Endothelial cell of umbilical vein (primary cell): Measurements from ENCODE around the gene GNAQ. TPM values are rescaled to one million over a fixed set of nuclear protein-coding genes. Genes with fewer than 3 reads are reported as not detected.

Source experiments
- BruUV-seq: library from RNA; stranded (reverse); fragments of 400-500 nt; replicated peaks from 2 replicates; lab custom pipeline; 2021; lab: Mats Ljungman, UMichigan
- CTCF ChIA-PET: fragments of 300-600, 350-600 bp; sonication (Branson Sonifier 250); formaldehyde crosslinking; loops from one replicate; lab custom pipeline; 2021; ENCODE audit warnings: antibody characterized with exemption, inconsistent platforms; lab: Charles Lee
- POLR2A ChIA-PET: fragments of 300-600, 350-600 bp; sonication (Branson Sonifier 250); formaldehyde crosslinking; loops from one replicate; lab custom pipeline; 2021; ENCODE audit warnings: antibody characterized with exemption, inconsistent platforms; lab: Charles Lee
- DNase-seq: peaks from one replicate; pipeline ENCODE4 v3.0.0-alpha.2; 2011; ENCODE audit warnings: low read depth, low spot score
- FAIRE-seq: peaks from 2 replicates; lab custom pipeline; 2011; peaks lifted over from hg19 to GRCh38; lab: Jason Lieb, UNC
- H2AFZ ChIP-seq: 2 replicates; pipeline ENCODE4 v1.6.0; 2012; ENCODE audit warnings: low read depth, low read length, control low read depth, inconsistent platforms
- H3K27ac ChIP-seq: 2 replicates; pipeline ENCODE4 v1.5.1; 2011; ENCODE audit warnings: low read depth, mild to moderate bottlenecking, control low read depth, low read length, moderate library complexity; ENCODE audit not compliant: insufficient read depth
- H3K27me3 ChIP-seq, 2 experiments: 2 replicates each; pipeline versions ENCODE4 v1.6.0 to v1.6.1; 2011; ENCODE audit warnings: low read length in 2 of 2, mixed read lengths in 1 of 2; ENCODE audit not compliant: control insufficient read depth in 2 of 2, insufficient read depth in 2 of 2
- H3K36me3 ChIP-seq, 2 experiments: 2 replicates in 1 of 2; 3 replicates in 1 of 2; pipeline ENCODE4 v1.5.1; 2011; ENCODE audit warnings: low read length in 2 of 2, mild to moderate bottlenecking in 1 of 2, moderate library complexity in 1 of 2; ENCODE audit not compliant: control insufficient read depth in 2 of 2, insufficient read depth in 2 of 2; ENCODE audit errors: extremely low read depth in 1 of 2
- H3K4me1 ChIP-seq: 3 replicates; pipeline ENCODE4 v1.5.1; 2011; ENCODE audit warnings: mild to moderate bottlenecking, low read length; ENCODE audit not compliant: control insufficient read depth, insufficient read depth; ENCODE audit errors: extremely low read depth
- H3K4me2 ChIP-seq: 2 replicates; pipeline ENCODE4 v1.6.1; 2011; ENCODE audit warnings: low read length, control low read depth, mixed read lengths; ENCODE audit not compliant: insufficient read depth
- H3K4me3 ChIP-seq, 3 experiments: fragments of 200-600 bp in 1 of 3; sonication (generic), shearing (Covaris generic) in 1 of 3; replicated peaks in 1 of 3; 2 replicates each; pipeline ENCODE4 v1.5.1; 2011 to 2016; ENCODE audit warnings: control low read depth in 3 of 3, low read length in 3 of 3, mild to moderate bottlenecking in 2 of 3, inconsistent platforms in 1 of 3, low read depth in 1 of 3, moderate library complexity in 1 of 3; ENCODE audit not compliant: insufficient read depth in 1 of 3
- H3K79me2 ChIP-seq: 2 replicates; pipeline ENCODE4 v1.6.0; 2012; ENCODE audit warnings: low read length, inconsistent platforms; ENCODE audit not compliant: control insufficient read depth, insufficient read depth
- H3K9ac ChIP-seq: replicated peaks from 2 replicates; pipeline ENCODE3; 2011; ENCODE audit warnings: low read length, control low read depth; ENCODE audit not compliant: insufficient read depth; ENCODE audit errors: extremely low read depth
- H3K9me1 ChIP-seq: replicated peaks from 3 replicates; pipeline ENCODE4 v1.6.0; 2011; ENCODE audit warnings: mild to moderate bottlenecking, low read length; ENCODE audit not compliant: control insufficient read depth, insufficient read depth; ENCODE audit errors: extremely low read depth
- H3K9me3 ChIP-seq: replicated peaks from 2 replicates; pipeline ENCODE4 v1.5.1; 2012; ENCODE audit warnings: low read length, inconsistent platforms; ENCODE audit not compliant: control insufficient read depth, insufficient read depth
- H4K20me1 ChIP-seq: replicated peaks from 2 replicates; pipeline ENCODE3; 2011; ENCODE audit warnings: mild to moderate bottlenecking, low read length; ENCODE audit not compliant: control insufficient read depth, insufficient read depth; ENCODE audit errors: extremely low read depth
- EZH2 ChIP-seq: IDR thresholded peaks from 2 replicates; pipeline ENCODE4 v1.6.1; 2012; ENCODE audit warnings: borderline replicate concordance, low read depth, mild to moderate bottlenecking, moderate library complexity, low read length, inconsistent platforms; ENCODE audit not compliant: severe bottlenecking
- FOS ChIP-seq: IDR thresholded peaks from 2 replicates; pipeline ENCODE4 v1.6.1; 2011; ENCODE audit warnings: mild to moderate bottlenecking, low read length, moderate library complexity, borderline replicate concordance; ENCODE audit not compliant: insufficient read depth
- GATA2 ChIP-seq: IDR thresholded peaks from 2 replicates; pipeline ENCODE4 v1.7.0; 2011; ENCODE audit warnings: low read depth, mild to moderate bottlenecking, moderate library complexity, mixed read lengths, low read length; ENCODE audit not compliant: insufficient read length, insufficient read depth
- JUN ChIP-seq: IDR thresholded peaks from 2 replicates; pipeline ENCODE4 v1.6.1; 2011; ENCODE audit warnings: borderline replicate concordance, low read depth; ENCODE audit not compliant: insufficient read length, insufficient read depth
- MYC ChIP-seq: IDR thresholded peaks from one replicate; pipeline ENCODE4 v1.6.1; 2011; ENCODE audit warnings: mild to moderate bottlenecking, low read depth, low read length
- POLR2A ChIP-seq: IDR thresholded peaks from 2 replicates; pipeline ENCODE4 v1.6.1; 2012; ENCODE audit warnings: low read depth, mild to moderate bottlenecking, control low read depth, low read length
- POLR2AphosphoS5 ChIP-seq: IDR thresholded peaks from 2 replicates; pipeline ENCODE4 v1.6.1; 2012; ENCODE audit warnings: low read depth, mild to moderate bottlenecking, control low read depth, low read length, moderate library complexity; ENCODE audit not compliant: insufficient read depth
- dilution Hi-C: fragments of 300-500 bp; cut with MboI; formaldehyde crosslinking; loops from one replicate; pipeline ENCODE4 v1.15.0; 2019; ENCODE audit warnings: low sequenced_read_pairs; ENCODE audit not compliant: extremely low pct_ligation_motif_present
- intact Hi-C: fragments of 100-400 bp; cut with micrococcal nuclease; formaldehyde crosslinking; loops from one replicate; pipeline ENCODE4 v1.10.0; 2022
- polyA plus RNA-seq, 4 experiments: library from polyadenylated mRNA; depleted of rRNA in 3 of 4; stranded (reverse) in 3 of 4; unstranded in 1 of 4; fragments of >200 nt; gene quantifications; 2 replicates each; pipeline versions ENCODE4 v1.2.1 to v1.2.3, GENCODE V29; 2011 to 2012; ENCODE audit warnings: missing spikeins in 1 of 4
- total RNA-seq: library from RNA; stranded (reverse); gene quantifications from 2 replicates; pipeline ENCODE4 v1.2.3, GENCODE V29; 2021
- TF ChIP-seq, protein P1 (sequence below): IDR thresholded peaks from 2 replicates; pipeline ENCODE4 v1.6.1; 2011; ENCODE audit not compliant: insufficient read depth, insufficient read length
- TF ChIP-seq, protein P2 (sequence below), 2 donors: IDR thresholded peaks; 1 replicate in 1 of 2; 2 replicates in 1 of 2; pipeline ENCODE4 v1.5.1; 2011; ENCODE audit warnings: low read length in 2 of 2, mild to moderate bottlenecking in 2 of 2, moderate library complexity in 2 of 2, control low read depth in 1 of 2, inconsistent platforms in 1 of 2, low read depth in 1 of 2; ENCODE audit not compliant: insufficient read depth in 1 of 2; ENCODE audit errors: extremely low read depth in 1 of 2

Gene GNAQ
- total and polyA plus RNA-seq, 2 donors (not counting 3 experiments of a cell fraction or from before 2014, with no cell fraction given) = 26.1 to 67.3 TPM

DNA sequence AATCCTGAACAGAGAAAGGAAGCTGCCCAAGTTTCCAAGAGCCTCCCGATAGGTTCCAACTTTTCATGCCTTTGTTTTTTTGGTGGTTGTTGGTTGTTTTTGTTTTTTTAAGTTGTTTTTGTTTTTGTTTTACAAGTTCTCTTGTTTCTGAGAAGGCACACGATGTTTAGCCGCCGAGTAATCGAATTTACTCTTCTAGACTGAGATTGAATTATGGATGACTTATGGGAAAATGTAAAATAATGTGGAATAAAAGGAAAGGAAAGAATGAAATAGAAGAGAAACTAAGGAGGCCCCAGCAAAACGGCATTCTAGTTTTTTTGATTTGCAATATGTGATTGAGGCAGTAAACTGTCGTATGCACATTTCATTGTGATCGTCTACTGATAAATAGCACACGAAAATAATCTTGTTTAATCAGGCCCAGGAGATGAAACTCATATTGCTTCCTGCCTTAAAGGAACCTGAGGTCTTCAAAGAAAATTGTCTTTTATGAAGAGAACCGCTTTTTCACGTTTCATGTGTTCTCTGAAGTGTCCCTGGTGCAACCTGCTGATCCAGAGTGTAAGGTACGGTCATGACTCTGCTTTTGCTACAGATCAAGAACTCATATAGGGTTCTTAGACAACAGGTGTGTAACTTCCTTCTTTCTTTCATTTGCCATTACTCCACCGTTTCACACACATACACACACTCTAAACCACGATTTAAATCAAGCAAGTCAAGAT is 1.3 kb upstream of the GNAQ start:
- peak; percentile 67 for FAIRE-seq
- ChIA-PET CTCF (interaction anchor here (0.7 to 14.2 kb wide), 10 partner anchors 11 to 281 kb away, joined by 3 to 431 read pairs (median 5); no protein-coding TSS in a partner anchor), POLR2A (interaction anchor here (0.5 kb wide), 1 partner anchor 12 kb away, joined by 3 read pairs; no protein-coding TSS in a partner anchor)
- Histone ChIP-seq H3K36me3 (no peaks in the 10 kb centered on the region), H3K79me2 (peaks cover 33% of the 10 kb centered on the region), H4K20me1 (peaks cover 2% of the 10 kb centered on the region), H2AFZ (peak overlapping the region; percentile 86), H3K9me1 (no peaks in the 10 kb centered on the region), H3K9me3 (no peaks in the 10 kb centered on the region), H3K4me3 (peak overlapping the region; percentile 58 to 95 (median 84)), H3K9ac (peak overlapping the region; percentile 95), H3K27me3 (no peaks in the 10 kb centered on the region), H3K4me1 (peaks cover 39% of the 10 kb centered on the region), H3K27ac (peak overlapping the region; percentile 94), H3K4me2 (peak overlapping the region; percentile 98)
- dilution Hi-C loops (no loop called here), intact Hi-C loops (loop anchor here (5.0 to 10.0 kb wide), 4 partner anchors 71 to 858 kb away; partner anchors contain the start of gene VPS13A)
- peak; percentile 40 for DNase-seq
- BruUV-seq = TSS peak; percentile 76
- TF ChIP-seq, protein P1, sequence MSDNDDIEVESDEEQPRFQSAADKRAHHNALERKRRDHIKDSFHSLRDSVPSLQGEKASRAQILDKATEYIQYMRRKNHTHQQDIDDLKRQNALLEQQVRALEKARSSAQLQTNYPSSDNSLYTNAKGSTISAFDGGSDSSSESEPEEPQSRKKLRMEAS = no peak
- TF ChIP-seq GATA2 = no peak
- TF ChIP-seq POLR2A = no peak
- TF ChIP-seq MYC = no peak
- TF ChIP-seq JUN = no peak
- no peak for TF ChIP-seq EZH2
- TF ChIP-seq POLR2AphosphoS5 = no peak
- TF ChIP-seq, protein P2, sequence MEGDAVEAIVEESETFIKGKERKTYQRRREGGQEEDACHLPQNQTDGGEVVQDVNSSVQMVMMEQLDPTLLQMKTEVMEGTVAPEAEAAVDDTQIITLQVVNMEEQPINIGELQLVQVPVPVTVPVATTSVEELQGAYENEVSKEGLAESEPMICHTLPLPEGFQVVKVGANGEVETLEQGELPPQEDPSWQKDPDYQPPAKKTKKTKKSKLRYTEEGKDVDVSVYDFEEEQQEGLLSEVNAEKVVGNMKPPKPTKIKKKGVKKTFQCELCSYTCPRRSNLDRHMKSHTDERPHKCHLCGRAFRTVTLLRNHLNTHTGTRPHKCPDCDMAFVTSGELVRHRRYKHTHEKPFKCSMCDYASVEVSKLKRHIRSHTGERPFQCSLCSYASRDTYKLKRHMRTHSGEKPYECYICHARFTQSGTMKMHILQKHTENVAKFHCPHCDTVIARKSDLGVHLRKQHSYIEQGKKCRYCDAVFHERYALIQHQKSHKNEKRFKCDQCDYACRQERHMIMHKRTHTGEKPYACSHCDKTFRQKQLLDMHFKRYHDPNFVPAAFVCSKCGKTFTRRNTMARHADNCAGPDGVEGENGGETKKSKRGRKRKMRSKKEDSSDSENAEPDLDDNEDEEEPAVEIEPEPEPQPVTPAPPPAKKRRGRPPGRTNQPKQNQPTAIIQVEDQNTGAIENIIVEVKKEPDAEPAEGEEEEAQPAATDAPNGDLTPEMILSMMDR (IDR thresholded peaks at IDR 0.05; ENCODE audit: extremely low read depth in 1 of 2, insufficient read depth in 1 of 2, low read depth in 1 of 2, low read length in 2 of 2) = no peak
- TF ChIP-seq FOS = no peak
